NCI-H2171 (cell line): Measurements from ENCODE around the gene RELL1.

Experiments used
- DNase-seq: peaks from one replicate; lab custom pipeline; 2025; lab: John Stamatoyannopoulos, UW

The RELL1 gene, protein sequence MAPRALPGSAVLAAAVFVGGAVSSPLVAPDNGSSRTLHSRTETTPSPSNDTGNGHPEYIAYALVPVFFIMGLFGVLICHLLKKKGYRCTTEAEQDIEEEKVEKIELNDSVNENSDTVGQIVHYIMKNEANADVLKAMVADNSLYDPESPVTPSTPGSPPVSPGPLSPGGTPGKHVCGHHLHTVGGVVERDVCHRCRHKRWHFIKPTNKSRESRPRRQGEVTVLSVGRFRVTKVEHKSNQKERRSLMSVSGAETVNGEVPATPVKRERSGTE

DNA sequence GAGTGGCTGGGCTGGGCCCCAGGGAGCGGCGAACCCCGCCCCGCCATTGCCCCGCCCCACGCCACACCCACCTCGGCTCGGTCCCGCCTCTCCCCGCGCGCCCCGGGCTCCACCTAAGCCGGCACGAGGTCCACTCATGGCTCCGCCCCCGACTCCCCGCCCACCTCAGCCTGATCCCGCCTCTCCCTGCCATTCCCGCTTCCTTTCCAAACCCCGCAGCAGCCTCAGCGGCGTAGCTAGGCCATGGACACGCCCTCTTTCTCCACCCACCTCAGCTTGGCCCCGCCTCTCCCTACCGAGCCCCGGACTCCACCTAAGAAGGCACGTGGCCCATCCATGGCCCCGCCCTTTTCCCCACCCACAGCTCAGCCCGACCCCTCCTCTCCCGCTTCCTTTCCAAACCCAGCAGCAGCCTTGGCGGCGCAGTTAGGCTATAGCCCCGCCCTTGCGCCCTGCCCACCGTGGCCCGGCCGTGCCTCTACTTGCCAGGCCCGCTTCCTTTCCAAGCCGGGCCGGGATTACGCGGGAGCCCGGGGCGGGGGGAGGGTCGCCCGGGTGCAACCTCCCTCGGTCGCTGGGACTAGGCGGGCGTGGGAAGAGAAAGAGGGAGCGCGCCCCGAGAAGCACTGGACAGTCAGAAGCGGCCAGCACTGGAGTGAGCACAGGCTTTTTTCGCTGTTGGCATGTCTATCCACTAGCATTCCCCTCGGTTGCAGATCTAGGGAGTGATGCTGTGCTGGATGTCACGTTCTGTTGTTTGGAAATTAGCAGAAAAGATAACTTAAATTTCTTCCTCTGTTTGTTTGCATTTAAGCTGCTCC is at the start of gene RELL1:
RELL1 (minus strand) TSS at position 4 of the 821 bp plus-strand sequence. CDS start 89 bp downstream, outside the sequence.
- DNase-seq, result peak; percentile 81

DNA sequence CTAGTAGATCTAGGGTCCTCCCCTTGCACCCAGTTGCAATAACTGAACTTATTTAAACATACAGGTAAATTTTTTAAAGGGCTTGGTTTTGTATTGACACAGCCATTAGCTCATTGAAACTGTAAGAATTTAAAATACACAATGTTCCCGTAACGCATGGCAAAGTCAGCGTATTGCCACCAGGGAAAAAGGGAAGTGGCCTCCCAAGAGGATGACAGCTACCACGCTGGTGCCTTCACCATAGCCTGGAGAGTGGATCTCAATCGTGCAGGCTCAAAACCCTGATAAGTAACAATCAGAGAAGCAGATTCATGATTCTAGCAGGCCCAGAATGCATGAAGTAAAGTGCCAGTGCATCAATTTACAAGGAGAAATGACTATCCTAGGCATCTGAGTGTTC is 49.4 kb upstream of the RELL1 start:
- no peak for DNase-seq

GRCh38 chr4:37734989-37735388 is 48.8 kb upstream of the RELL1 start:
- DNase-seq, result no peak

DNA sequence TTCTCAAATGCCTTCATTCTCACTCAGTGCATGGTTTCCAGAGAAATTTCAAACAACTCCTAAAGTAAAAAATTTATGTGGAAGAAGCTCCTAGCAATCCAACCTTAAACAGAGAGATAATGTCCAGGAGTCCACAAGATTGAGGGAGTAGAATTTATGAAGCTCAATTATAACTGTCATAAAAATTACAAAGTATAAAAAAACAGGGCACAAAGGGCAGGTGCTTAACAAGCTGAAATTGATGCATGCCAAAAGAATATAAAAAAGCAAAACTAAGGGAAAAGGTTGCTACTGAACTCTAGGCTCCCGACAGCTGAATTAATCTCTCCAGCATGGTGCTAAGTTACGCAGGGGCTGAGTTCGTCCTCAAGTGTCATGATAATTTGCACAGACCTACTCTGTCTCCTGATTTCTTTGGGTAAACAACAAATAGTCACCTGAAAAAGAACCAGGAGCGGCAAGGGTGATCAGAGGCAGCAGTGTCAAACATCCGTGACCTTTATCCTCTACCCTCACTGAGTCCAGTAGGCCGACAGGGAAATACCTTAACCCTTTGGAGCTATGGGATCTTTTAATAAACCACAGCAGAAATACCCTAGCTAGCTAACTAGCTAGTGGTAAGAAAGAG is 47.2 kb upstream of the RELL1 start:
- DNase-seq, result no peak

GRCh38 chr4:37732526-37733186 is 46.5 kb upstream of the RELL1 start:
- no peak for DNase-seq

DNA sequence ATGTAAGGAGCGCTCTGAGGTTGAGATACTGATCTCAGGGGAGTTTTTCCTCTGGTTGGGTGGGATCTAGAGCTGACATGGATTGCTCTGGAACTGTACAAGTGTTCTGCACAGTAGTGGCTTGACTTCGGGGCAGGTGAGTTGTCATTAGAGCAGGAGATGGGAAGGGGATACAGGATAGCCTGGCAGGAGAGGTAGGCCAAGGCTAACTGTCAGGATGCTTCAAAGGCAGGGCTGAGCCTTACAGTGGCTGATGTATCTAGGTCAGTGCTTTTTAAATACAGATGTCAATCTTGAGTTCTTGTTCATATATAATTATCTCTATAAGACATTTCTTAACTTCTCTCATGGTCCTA is 43.5 kb upstream of the RELL1 start:
- no peak for DNase-seq

DNA sequence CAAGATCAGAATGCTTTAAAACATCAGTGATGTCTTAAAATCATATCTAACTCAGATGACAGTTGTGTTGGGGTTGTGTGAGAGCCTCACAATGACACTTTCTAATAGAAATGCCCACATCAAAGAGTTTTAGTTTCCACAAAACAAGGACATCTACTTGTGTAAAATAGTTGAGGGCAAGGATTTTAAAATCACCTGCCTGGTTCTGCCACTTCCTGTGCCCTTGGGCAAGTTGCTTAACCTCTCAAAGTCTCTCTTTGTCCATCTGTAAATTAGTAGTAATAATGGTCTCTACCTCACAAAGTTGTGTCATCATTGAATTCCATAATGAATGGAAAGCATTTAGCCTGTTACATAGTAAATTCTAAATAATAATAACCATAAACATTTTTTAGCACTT is 41.9 kb upstream of the RELL1 start:
- no peak for DNase-seq

DNA sequence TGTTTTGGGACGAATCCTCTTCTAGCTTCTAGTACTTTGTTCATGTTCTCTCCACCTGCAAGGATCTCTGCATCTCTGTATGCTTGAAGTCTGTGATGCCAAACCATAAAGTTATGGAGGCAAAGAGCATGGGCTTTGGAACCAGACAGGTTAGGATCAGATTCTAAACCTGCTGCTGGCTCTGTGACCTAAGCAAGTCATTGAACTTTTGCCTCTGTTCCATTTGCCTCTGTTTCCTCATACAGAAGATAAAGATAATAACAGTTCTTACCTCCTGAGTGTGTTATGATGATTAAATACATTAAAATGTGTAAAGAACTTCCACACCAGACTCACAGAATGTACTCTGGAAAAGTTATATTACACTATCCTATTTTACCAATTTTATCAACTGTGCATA is 41.5 kb upstream of the RELL1 start:
- no peak for DNase-seq

- no peak for DNase-seq
Measured at GRCh38 chr4:37726666-37727065, 40.5 kb upstream of the RELL1 start.

- DNase-seq, result no peak
Measured at GRCh38 chr4:37725718-37726117, 39.5 kb upstream of the RELL1 start.

- DNase-seq, result no peak
Measured at GRCh38 chr4:37723067-37723466, 36.9 kb upstream of the RELL1 start.

- no peak for DNase-seq
Measured at GRCh38 chr4:37721995-37722638, 35.9 kb upstream of the RELL1 start.

DNA sequence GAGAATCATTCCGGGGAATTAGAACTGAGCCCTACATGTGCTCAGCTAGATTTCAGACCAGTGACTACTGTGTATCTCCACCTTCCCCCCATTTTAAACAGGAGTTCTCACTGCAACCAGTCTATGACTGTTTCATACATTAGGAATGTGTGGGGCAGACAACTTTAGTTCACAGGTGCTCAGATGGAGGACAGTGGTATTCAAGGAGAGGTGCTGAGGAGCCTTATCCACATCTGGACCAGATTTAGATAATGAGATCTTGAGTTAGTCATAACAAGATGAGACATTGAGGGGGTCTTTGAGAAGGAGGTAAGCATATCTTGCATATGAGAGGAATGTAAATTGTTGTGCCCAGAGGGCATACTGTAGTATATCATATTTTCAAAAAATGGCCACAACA is 32.8 kb upstream of the RELL1 start:
- no peak for DNase-seq

GRCh38 chr4:37717576-37717975 is 31.4 kb upstream of the RELL1 start:
- no peak for DNase-seq

DNA sequence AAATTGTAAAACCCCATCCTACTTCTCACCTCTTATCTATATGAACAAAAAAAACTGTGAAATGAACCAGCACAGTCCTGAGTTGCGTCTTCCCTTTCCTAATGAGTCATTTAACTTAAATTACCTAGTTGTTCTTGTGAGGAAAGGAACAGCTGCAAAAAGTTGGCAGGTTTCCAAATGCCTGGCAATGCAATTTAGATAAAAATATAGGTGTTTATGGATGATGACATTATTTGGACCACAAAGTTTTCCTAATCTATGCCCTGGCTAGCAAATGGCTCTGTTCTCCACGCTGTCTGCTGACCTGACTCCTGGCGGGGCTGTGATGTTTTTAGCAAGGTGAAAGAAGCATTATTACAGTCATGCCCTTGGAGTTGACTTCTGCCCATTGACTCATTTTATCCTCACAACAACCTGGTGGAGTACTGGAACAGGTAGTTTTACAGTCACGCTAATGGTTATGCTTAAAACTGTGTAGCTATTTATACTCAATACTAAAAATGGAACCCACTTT is 29.8 kb upstream of the RELL1 start:
- peak; percentile 10 for DNase-seq

DNA sequence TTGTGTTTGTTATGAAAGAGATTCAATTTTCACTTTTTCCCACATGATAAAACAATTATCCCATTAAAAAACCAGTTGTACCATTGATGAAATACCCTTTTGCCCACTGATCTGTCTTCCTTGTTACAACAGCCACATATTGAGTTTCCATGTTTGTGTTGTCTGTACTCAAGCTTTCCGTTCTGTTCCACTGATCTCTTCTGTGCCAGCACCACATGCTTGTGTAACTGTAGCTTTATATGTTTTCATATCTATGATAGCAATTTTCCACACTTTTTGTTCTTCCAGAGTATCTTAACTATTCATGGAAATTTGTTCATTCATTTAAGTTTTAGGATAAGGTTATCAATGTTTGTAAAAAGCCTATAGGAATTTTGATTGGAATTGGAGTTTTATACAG is 24.3 kb upstream of the RELL1 start:
- DNase-seq, result no peak

- DNase-seq, result no peak
Measured at GRCh38 chr4:37706032-37706431, 19.9 kb upstream of the RELL1 start.

GRCh38 chr4:37705571-37705970 is 19.4 kb upstream of the RELL1 start:
- DNase-seq, result no peak

DNA sequence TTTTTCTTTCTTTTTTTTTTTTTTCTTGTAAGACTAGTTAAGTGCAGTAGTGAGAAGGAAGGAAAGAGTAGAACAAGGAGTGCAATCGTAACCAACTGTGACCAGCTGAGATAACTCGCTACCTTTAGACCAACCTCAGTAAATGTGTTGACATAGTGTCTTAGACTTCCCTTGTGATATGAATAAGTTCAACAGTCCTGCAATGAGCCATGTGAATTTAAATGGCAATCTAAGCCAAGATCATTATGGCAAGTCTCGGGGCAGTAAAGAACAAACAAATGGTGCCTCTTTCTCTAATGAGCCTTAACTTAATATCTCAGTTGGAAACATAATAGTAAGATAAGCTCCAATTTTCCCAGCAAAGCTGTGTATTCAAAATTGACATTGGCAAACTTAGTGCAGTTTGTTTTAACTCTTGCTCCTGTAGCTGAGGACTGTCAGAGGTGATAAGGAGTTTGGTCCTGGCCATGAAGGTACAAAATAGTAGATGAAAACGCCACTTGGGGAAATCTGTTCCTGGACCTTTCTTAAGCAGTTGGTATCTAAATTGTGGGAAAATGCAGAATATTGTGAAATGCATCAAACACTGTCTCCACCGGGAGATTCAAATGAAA is 13.8 kb upstream of the RELL1 start:
- no peak for DNase-seq

- no peak for DNase-seq
Measured at GRCh38 chr4:37697566-37697965, 11.4 kb upstream of the RELL1 start.

- no peak for DNase-seq
Measured at GRCh38 chr4:37693450-37694190, 7.4 kb upstream of the RELL1 start.
